GM12801 (cell line): ENCODE data around the gene SERP2.

Experiments
- TF ChIP-seq, protein P1 (sequence below): IDR thresholded peaks from one replicate; pipeline ENCODE4 v1.5.1; 2011; ENCODE audit warnings: control low read depth; ENCODE audit not compliant: insufficient read length; ENCODE audit errors: extremely low read depth

Gene SERP2

DNA sequence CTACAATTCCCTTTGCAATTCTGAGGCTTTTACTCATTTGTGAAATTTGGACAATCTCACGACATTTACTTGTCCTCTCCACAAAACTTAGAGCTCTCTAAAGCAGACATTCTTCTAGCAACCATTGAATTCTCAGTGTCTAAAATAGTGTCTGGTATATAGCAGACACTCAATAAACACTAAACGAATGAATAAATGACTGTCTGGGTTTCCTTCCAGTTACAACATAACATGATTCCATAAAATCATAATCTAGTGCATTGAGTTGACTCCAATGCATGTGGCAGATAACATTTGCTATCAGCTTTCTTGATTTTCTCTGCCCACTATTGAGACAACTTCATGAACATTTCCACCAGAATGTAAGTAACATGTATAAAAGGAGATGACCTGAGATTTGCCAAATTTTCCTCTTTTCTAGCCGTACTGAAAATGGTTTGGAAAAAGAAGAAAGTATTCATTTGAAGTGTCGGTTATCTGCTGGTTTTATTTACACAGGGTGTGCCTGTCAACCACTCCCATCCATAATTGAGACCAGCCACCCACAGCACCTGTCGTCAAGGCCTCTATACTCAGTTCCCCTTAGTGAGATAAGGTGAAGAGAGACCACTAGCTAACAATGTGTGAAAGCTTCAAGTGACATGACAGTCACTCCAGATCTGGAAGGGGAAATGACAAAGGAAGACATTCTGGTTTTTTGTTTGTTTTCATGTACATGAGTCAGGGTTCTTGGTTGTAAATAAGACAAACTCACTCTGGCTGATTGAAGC lies 4.8 kb upstream of the SERP2 start:
- TF ChIP-seq, protein P1, sequence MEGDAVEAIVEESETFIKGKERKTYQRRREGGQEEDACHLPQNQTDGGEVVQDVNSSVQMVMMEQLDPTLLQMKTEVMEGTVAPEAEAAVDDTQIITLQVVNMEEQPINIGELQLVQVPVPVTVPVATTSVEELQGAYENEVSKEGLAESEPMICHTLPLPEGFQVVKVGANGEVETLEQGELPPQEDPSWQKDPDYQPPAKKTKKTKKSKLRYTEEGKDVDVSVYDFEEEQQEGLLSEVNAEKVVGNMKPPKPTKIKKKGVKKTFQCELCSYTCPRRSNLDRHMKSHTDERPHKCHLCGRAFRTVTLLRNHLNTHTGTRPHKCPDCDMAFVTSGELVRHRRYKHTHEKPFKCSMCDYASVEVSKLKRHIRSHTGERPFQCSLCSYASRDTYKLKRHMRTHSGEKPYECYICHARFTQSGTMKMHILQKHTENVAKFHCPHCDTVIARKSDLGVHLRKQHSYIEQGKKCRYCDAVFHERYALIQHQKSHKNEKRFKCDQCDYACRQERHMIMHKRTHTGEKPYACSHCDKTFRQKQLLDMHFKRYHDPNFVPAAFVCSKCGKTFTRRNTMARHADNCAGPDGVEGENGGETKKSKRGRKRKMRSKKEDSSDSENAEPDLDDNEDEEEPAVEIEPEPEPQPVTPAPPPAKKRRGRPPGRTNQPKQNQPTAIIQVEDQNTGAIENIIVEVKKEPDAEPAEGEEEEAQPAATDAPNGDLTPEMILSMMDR, result no peak

DNA sequence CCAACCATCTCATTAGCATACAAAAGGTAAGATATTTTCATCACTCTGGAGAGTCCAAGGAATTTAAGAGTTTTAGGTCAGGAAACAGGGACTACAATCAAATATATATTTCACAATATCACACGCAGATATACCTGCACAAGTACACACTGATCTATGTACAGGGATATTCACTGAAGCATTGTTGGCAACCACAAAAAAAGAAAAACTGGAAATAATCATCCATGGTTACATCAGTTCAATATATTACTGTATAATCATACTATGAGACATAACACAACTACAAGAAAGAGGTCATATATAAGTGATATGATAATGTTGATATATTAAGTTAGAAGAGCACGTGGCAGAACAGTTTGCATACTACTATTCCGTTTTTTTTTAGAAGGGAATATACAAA lies 2.2 kb upstream of the SERP2 start:
- TF ChIP-seq, protein P1, result no peak

DNA sequence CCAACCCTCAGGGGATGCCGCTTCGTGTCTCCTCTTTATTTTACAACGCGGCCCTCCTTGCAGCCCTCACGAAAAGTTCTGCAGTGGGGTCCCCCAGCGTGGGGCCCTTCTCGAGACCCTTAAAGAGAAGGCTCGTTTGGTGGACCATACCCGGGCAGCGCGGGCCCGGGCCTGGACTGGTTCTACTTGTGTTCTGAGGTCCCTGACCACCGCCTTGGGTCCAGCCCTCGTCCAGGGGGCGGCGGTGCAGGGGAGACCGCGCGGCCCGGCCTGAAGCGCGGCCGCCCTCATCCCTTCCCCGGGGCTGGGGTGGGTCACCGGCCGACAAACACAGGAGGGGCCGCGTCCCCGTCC lies 400 bp upstream of the SERP2 start:
- TF ChIP-seq, protein P1, result no peak

DNA sequence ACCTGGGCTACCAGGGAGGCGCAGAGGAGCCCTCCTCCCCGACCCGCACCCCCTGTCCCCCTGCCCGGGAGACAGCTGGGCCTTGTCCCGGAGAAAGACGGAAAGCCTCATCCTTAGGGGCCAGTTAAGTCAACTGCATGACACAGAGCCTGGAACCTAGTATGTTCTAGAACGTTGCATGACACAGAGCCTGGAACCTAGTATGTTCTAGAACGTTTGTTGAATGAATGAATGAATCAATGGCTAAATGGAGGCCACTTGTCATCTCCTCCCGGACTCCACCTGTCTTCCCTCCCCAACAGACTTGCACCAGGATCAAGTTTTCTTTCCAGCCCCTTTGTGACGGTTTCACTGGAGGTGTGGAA lies 706 bp downstream of the SERP2 start:
- TF ChIP-seq, protein P1, result no peak

DNA sequence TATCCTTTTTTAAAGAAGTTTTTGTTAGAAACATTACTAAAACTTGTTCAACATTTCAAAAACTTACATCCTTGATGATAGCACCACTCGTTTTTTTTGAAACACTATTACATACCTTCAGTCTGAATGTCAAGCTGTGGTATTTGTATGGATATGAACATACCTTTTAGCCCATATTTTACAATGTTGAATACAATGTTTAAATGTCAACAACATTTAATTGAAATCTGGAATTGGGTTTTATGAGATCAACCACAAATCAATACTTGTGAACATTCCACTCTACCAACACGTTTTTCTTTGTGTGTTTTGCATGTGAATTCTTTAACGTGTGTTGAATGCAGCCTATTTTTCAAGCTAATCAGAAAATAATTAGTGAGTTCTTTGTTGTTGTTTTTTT lies 4.7 kb downstream of the SERP2 start:
- TF ChIP-seq, protein P1, result no peak

DNA sequence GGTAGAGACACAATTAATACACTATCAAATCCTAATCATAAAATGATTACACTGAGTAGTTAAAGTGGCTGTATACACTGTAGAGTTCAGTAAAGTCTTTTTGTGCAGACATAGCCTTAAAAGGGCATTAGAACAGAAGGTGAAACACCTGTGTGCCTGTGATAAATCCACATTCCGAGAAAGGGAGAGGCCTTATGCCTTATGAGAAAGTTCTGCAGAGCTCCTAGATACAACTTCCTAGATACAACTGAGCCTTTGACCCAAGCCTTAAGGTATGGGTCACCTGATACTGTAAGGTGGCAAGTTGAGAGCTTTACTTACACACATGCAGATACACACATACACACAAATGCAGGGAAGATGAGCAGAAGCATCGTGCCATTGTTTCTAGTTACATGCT lies 6.3 kb downstream of the SERP2 start:
- TF ChIP-seq, protein P1, result no peak

DNA sequence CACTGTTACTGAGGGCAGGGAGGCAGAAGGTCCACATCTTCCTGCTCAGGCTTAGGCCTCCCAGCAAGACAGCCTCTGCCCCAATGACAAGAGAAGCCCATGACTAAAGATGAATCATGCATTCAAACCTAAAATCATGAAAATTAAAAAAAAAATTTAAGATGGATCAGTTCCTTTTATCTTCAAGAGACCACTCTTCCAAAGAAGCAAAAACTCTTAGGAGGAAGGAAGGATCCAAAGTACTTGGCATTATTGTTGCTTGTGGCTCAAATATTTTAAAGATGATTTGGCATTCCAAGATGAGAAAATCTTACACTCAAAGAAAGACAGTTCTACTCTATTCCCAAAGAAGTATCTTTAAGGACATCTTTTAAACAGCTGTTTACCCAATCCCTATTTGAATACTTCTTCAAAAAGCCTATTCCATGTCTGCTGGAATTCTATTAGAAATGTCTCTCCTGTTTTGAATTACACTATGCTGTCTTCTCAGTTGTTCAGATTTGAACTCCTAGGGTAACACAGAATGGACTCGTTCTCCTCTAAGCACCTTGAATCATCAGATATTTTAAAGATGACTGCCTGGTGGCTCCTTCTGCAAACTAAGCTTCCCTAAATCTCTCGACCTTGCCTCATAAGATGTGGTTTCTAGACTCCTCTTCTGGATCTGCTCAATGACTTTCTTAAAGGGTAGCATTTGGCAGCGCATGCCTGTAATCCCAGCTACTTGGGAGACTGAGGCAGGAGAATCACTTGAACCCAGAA lies 7.0 kb downstream of the SERP2 start:
- TF ChIP-seq, protein P1, result no peak
